Measurements from ENCODE around the gene ENTPD2.

The ENTPD2 gene

GRCh38 chr9:137053944-137054931 lies at the start of gene ENTPD2:
Gene ENTPD2 (minus strand): TSS chr9:137054061. CDS start chr9:137053997, 64 bp downstream.
- Histone ChIP-seq H3K4me3 (peak within 1 kb of the TSS; percentile 66), H3K27ac (peak within 1 kb of the TSS in 1 of 2 donors; percentile 54)
- TF ChIP-seq CTCF (IDR thresholded peaks at IDR 0.05) = no peak
- no peak for DNase-seq (ENCODE audit: low spot score)

GRCh38 chr9:137103206-137103999 lies 49.5 kb upstream of the ENTPD2 start:
- DNase-seq (ENCODE audit: low spot score) = peak; percentile 54
- no peak for TF ChIP-seq CTCF (IDR thresholded peaks at IDR 0.05)
- Histone ChIP-seq H3K27ac (no peak overlapping the region), H3K4me3 (no peak overlapping the region)

DNA sequence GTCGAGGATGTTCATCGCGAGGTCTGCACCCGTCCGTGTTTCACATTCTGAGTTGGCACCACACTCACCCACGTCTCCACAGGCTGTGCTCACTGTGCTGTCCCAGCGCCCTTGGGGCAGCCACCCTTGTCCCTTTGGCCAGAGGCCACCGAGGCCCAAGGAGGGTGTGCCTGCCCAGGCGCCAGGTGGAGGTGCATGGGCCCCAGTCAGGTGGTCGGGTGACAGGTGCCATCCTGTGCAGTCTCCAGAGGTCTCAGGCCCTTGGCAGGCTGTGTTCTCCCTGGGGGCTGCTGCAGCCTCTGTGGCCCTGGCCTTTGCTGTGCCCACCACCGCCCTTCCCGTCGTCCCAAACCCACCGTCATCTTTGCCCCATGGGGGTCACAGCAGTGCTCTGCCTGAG lies 45.4 kb upstream of the ENTPD2 start:
- H3K27ac ChIP-seq = no peak overlapping the region
- no peak for TF ChIP-seq CTCF (IDR thresholded peaks at IDR 0.05)

DNA sequence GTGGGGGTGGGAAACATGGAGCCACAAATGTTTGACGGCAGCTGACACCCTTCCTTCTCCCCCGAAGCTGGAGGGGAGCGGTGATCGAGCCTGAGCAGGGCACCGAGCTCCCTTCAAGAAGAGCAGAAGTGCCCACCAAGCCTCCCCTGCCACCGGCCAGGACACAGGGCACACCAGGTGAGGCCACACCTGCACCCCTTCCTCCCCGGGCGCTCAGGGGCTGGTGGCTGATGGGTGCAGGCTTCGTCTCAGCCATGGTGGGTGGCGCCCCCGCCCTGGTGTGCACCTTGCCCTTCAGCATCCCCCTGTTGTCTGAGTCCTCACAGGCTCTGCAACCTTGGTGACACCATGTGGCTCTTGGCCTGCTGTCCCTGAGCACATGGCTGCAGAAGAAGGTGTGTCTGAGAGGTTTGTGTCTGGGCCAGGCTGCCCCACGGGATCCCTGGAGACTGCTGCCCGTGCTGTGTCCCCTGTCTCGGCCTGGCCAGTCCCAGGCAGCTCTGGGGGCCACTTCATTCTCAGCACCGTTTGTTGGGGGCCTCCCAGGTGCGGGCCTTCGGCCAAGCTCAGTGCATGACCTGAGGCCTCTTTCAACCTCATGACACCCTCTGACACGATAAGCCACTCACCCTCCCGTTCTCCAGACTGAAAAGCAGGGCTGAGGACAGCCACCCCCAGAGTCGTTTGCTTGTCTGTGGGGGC lies 44.1 kb upstream of the ENTPD2 start:
- DNase-seq (ENCODE audit: low spot score) = no peak
- no peak for TF ChIP-seq CTCF (IDR thresholded peaks at IDR 0.05)
- no peak overlapping the region for H3K4me3 ChIP-seq
- H3K27ac ChIP-seq = no peak overlapping the region

More for the DNA sequence above, 45.4 kb upstream of the ENTPD2 start:
- DNase-seq (ENCODE audit: low spot score) = no peak
- H3K4me3 ChIP-seq = no peak overlapping the region

GRCh38 chr9:137096785-137097546 lies 43.1 kb upstream of the ENTPD2 start:
- Histone ChIP-seq H3K27ac (no peak overlapping the region), H3K4me3 (no peak overlapping the region)
- no peak for TF ChIP-seq CTCF (IDR thresholded peaks at IDR 0.05)
- no peak for DNase-seq (ENCODE audit: low spot score)
